Activated naive CD4-positive, alpha-beta T cell (primary cell): ENCODE results near the gene OGDH.

Experiments used
- DNase-seq, 4 experiments: peaks; one replicate each; lab custom pipeline; 2025; lab: John Stamatoyannopoulos, UW

OGDH gene

DNA sequence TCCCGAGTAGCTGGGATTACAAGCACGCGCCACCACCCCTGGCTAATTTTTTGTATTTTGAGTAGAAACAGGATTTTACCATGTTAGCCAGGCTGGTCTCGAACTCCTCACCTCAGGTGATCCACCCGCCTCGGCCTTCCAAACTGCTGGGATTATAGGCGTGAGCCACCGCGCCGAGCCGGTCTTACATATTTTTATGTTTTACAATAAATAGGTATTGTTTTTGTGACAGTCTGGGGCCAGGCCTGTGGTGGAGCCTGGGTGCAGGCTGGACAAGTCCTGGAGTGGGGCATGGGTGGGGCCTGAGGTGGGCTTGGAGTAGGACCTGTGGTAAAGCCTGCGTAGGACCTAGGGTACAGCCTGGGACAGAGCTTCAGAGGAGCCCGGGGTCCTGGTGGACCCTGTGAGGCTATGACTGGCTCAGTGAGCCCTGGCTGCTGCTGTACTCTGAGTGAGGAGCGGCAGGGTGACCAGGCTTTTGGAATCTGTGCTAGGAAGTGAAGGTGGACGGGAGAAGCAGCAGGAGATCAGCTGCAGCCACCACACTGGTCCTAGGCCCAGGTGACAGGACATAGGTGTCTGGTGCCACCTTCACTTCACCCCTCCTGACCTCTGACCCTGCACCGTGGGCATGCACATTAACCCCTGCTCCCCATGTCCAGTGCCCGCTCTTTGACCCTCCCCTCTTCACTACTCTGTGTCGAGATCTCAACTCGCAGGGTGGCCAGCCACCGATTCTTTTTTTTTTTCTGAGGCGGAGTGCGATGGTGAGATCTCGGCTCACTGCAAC lies 132.6 kb downstream of the OGDH start:
- no peak for DNase-seq

DNA sequence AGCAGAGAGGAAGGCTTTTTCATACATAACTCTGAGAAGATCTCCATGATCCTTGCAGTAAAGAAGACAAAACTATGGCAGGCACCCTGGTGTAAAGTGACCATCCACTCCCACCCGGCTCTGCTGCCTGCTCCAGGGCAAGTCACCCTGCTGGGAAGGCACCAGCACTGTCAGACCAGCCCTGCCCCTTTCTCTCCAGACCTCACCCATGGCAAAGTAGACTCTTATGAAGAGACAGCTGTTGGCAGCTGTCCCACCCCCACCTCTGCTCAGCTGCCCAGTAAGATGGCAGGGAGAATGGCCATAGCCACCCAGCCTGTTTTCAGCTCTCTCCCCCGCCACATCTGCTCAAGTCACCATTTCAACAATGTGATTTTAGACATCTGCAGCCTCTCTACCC lies 133.6 kb downstream of the OGDH start:
- DNase-seq: no peak

DNA sequence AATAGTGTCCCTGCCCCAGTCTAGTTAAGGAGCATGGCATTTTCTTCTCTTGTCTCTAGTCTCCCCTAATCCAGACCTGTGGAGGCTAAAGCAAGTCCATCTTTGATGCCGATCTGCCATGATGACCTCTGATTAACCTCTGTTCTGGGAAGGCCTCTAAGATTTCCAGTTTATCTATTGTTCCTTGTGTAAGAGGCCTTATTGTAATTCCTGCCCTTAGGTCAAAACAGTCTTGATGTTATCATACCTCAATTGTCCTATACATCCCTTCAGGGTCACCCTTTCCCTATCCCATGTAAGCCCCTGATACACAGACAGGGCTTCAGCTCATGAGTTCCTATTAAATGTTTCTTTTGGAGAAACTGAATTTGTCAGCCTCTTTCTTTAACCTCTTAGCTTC lies 137.3 kb downstream of the OGDH start:
- no peak for DNase-seq

DNA sequence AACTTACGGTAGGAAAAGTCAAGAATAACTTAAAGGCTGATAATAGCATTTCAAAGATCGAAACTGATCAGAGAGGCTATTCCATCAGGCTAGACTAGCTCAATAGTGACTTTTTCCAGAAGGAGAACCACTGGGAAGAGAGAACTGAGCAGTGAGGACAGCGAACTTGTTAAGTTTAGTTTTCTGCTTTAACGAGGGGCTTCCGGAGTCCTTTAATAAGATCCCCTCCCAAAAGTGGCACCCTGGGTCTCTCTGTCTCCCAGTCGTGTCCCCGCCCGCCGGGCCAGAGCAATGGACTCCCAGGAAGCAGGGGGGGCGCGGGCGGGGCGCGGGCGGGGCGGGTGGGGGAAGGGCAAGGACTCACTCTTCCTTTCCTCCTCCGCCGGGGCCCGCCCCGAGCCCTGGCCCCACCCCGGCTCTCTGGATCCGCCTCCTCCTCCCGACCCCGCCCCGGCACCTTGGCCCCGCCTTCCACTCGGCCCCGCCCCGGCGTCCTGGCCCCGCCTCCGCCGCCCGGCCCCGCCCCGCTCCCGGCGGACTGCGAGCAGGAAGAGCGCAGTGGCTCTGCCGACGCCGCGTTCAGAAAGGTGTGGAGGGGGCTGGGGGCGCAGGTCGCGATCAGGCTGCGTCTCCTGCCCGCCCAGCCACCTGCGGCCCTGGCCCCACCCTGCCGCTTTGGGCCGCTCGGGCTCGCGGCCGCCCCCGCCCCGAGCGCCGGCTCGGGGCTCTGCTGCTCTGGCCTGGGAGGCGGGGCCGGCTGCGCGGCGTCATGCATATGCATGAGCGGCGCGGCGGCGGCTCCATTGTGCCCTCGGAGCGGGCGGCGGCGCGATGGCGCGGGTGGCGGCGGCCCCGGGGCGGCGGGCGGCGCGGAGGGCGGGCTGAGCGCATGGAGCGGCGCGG lies 141.9 kb downstream of the OGDH start, which contains the start of gene ZMIZ2:
Gene ZMIZ2, plus strand, starts transcription at position 803 of the 903 bp plus-strand sequence. CDS start 7,403 bp downstream, outside the sequence.
- DNase-seq: peak; percentile 89 to 94 (median 90)

DNA sequence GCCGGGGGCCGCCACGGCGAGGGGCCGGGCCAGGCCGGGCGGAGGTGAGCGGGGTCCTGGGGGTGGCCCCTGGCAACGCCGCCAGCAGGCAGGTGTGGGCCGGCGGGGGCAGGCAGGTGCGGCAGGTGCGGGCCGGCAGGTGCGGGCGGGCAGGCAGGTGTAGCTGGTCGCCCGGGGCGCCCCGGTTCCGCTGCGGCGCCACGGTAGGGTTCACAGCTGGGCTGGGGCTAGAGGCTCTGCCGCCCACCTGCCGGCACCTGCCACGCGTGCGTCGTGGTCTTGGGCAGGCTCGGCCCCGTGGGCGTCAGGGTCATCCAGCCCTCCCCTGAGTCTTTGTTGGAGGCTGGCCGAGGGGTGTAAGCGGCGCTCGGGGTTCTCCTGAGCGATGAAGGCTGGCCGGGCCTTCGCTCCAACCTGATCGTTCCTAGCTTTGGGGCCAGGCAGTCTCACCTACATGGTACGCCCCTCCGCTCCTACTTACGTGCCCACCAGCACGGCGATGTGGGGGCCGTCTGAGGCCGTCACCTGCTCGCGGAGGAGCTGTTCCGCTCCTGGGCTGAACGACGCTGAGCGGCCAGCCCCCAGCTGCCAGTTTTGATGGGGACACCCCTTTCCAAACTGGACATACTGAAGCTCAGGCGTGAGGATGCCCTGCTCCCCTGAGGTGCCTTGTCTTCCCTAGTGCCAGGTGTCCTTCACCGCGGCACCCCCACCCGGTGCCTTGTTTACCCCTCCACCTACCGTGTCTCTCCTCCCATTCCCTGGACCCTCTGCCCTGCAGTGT lies 142.7 kb downstream of the OGDH start:
- DNase-seq: no peak

DNA sequence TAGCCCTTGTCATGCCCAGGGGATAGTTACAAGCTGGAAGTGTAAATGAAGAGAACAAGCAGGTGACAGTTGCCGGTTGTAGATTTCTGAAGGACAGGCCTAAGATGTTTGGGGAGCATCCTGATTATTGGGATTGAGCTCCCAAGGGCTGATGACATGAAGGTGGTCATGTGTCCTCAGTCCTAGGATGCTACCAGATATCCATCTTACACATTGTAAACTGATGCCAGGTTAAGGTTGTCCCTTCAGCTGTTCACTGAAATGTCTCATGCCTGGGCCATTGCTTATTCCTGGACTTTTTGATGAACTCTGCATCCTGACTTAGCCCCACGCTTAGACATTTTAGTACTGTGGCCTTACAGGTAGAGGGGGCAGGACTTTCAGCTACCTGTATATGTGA lies 143.6 kb downstream of the OGDH start:
- no peak for DNase-seq

DNA sequence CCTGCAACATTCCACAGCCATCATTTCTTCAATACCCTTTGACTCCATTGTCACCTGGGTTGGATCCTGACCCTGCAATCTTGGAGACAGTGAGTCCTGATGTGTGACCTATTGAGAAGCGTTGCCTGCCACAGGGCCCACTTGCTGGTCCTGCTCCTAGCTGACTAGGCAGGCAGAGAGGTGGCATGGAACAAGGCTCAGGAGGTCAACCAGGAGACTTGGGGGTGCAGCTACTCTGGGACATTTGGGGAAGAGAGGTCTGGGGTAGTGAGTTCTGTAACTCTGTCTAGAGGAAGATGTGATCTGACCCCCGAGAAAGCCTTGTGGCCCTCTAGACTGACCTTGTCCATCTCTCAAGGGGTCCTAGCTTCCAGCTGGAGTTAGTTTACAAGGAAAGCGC lies 144.0 kb downstream of the OGDH start:
- no peak for DNase-seq

DNA sequence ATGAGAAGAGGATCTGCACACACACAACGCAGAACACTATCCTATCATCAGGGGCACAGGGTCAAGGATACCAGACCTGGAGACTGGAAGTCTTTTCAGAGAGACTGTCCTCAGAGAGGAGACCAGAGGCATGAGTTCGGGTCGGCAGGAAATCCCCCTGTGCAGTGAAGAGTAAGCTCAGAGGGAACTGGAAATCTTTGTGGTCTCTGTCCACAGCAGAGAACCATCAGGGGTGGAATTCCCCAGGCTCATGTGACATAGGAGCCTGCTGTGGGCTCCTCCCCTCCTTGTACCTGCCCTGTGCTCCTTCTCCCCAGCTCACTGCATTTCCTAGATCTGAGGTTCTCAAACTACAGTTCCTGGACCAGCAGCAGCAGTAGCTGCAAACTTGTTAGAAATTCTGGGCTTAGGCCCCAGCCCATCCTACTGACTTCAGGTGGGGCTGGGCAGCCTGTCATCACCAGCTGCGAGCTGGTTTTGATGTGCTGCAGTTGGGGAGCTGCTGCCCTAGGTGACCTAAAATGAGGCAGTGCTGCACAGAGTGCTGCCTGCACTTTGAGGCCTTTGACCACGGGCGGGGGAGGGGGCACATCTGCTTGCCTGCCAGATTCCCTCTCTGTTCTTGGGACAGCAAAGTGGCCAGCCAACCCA lies 144.6 kb downstream of the OGDH start:
- DNase-seq: no peak

DNA sequence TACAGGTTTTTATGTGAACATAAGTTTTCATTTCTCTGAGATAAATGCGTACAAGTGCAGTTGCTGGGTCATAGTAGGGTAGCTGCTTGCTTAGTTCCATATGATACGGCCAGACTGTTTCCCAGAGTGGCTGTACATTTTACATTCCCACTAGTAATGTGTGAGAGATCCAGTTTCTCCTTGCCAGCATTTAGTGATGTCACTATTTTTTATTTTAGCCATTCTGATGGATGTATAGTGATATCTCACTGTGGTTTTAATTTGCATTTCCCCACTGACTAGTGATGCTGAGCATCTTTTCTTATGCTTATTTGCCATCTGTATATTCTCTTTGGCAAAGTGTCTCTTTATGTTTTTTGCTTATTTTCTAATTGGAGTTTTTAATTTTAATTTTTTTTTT lies 146.4 kb downstream of the OGDH start:
- no peak for DNase-seq

DNA sequence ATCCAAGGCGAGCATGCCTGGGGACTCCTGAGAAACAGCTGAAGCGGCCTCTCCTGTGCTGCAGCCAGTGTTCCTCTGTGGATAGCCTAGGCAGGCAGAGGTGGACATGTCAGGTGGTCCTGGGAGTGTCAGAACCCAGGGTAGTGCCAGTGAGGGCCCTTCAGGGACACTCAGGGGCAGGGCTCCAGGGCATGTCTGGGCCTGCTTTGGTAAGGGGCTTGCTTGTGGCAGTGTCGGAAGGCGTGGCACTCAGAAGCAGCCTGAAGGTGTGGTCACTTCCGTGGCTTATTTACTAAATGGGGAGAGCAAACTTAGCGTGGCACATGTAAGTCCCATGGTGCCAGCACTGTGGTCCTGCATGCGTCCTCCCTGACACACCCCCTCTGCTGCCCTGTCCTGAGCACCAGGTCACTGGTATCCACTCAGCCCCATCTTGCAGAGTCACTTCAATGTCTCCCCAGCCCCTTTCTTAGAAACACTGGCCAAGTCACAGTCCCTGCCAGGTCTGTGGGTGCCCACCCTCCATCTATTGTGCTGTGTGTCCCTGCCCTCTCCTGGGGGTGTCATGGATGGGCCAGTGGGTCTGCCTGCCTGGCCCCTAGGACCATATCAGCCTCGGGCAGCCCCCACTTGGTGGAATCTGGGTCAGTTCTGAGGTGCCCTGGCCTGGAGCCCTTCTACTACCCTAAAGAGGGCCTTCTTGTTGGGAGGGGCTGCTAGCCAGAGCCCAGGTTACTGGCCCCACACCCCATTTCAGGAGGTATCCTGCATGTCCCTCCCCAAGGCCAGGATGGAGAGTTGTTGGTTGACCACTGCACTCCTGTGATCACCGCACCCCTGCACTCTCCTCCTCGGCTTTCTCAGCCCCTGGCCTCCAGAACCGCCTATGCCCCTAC lies 148.6 kb downstream of the OGDH start:
- DNase-seq: no peak

DNA sequence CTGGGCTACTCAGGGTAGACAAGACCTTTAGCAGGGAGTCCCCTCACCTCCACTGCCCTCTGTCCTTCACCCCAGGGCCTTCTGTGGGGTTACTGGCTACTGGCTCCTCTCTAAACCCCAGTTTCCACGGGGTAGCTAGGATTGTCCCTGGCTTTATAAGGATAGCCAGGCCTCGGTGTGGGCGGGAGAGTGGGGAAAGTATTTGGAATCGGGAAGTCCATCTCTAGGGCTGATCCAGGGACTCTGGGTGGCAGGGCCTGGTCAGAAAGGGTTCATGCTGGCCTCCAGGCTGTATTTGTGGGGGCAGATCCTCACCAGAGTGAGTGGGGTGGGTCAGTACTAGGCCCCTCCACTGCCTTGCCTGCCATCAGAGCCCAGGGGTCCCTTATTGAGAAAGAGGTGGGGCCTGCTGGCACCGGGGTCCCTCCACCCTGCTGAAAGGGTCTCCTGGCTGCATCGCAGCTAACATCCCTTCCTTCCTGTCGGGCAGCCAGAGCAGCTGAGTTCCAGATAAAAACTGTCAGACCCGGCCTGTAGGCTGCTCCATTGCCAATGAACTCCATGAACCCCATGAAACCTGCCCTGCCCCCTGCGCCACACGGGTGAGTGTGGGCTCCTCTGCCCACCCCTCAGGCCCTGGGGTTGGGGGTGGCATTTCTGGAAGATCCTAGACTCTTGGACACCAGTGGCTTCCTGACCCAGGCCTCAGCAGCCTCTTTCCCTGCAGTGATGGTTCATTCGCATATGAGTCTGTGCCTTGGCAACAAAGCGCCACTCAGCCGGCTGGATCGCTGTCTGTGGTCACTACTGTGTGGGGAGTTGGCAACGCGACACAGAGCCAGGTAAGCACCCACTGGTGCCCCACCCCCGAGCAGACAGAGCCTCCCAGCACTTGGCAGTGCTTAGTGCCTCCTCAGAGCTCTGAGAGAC lies 149.5 kb downstream of the OGDH start:
- no peak for DNase-seq

DNA sequence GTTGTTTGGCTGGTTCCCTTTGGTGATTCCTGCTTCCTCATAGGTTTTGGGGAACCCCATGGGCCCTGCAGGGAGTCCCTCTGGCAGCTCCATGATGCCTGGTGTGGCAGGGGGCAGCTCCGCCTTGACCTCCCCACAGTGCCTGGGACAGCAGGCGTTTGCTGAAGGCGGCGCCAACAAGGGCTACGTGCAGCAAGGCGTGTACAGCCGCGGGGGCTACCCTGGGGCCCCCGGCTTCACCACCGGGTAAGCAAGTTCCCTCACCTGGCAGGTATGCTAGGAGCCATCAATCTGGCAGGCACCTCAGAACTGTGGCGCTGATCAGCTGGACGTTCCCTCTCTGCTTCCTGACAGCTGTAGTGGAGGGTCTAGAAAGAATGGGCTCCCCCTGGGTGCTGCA lies 150.5 kb downstream of the OGDH start:
- no peak for DNase-seq

DNA sequence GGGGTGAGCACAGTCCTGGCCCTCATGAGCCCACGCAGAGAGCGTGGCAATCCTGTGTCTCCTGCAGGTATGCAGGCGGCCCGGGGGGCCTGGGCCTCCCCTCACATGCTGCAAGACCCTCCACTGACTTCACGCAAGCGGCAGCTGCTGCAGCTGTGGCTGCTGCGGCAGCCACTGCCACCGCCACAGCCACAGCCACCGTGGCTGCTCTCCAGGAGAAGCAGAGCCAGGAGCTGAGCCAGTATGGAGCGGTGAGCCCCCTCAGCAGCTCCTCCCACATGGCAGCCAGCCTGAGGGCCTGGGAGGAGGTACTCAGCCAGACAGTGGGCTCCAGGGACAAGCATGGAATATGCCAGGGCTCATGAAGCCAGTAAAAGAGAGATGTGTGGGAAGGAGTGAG lies 150.9 kb downstream of the OGDH start:
- no peak for DNase-seq

DNA sequence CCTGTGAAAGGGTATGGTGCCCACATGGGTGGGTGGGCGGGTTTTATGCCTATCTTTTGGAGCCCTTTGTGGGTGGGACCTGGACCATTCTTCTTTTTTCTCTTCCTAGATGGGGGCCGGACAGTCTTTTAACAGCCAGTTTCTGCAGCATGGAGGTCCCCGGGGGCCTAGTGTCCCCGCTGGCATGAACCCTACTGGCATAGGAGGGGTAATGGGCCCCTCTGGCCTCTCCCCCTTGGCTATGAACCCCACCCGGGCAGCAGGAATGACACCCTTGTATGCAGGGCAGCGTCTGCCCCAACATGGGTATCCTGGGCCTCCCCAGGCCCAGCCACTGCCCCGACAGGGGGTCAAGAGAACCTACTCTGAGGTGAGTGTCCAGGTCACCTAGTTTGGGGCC lies 151.3 kb downstream of the OGDH start:
- no peak for DNase-seq
